OCI-LY3 (cell line): Measurements from ENCODE around the gene MRPS22.

Experiments used
- H2AFZ ChIP-seq: fragments of 200-600, 300-600 bp; shearing (Covaris generic); 2 replicates; pipeline ENCODE4 v1.6.0; 2014; ENCODE audit warnings: antibody characterized with exemption, low read depth, low read length
- H3K27ac ChIP-seq: fragments of 200-600, 300-600 bp; sonication (generic); 2 replicates; pipeline ENCODE4 v1.5.1; 2014; ENCODE audit warnings: mild to moderate bottlenecking, low read length, moderate library complexity, mixed read lengths
- H3K27me3 ChIP-seq: fragments of 200-600, 300-600 bp; sonication (generic); 2 replicates; pipeline ENCODE4 v1.6.1; 2014; ENCODE audit warnings: low read depth, low read length, mixed read lengths
- H3K36me3 ChIP-seq: fragments of 200-600, 300-600 bp; sonication (generic); replicated peaks from 2 replicates; pipeline ENCODE3; 2014; ENCODE audit warnings: low read depth, low read length, mixed read lengths
- H3K4me1 ChIP-seq: fragments of 300-600, 200-600 bp; sonication (generic); 2 replicates; pipeline ENCODE4 v1.6.1; 2014; ENCODE audit warnings: low read length, mixed read lengths
- H3K4me2 ChIP-seq: fragments of 200-600, 300-600 bp; sonication (generic); 2 replicates; pipeline ENCODE4 v1.6.1; 2014; ENCODE audit warnings: low read length, mixed read lengths
- H3K4me3 ChIP-seq: fragments of 300-600, 200-600 bp; sonication (generic); 2 replicates; pipeline ENCODE4 v1.5.1; 2014; ENCODE audit warnings: antibody characterized with exemption, mild to moderate bottlenecking, low read length, moderate library complexity
- H3K79me2 ChIP-seq: fragments of 300-600, 200-600 bp; shearing (Covaris generic); 2 replicates; pipeline ENCODE4 v1.6.1; 2014; ENCODE audit warnings: mild to moderate bottlenecking, low read length, mixed read lengths
- H3K9ac ChIP-seq: fragments of 300-600, 200-600 bp; shearing (Covaris generic); 2 replicates; pipeline ENCODE4 v1.6.0; 2014; ENCODE audit warnings: mild to moderate bottlenecking, low read length, moderate library complexity
- H3K9me3 ChIP-seq: fragments of 200-600, 300-600 bp; shearing (Covaris generic); 2 replicates; pipeline ENCODE4 v1.6.1; 2014; ENCODE audit warnings: low read length, mixed read lengths; ENCODE audit not compliant: insufficient read depth
- H4K20me1 ChIP-seq: fragments of 200-600, 300-600 bp; sonication (generic); 2 replicates; pipeline ENCODE4 v1.6.1; 2016; ENCODE audit warnings: low read length, mixed read lengths; ENCODE audit not compliant: insufficient read depth
- EZH2phosphoT487 ChIP-seq: fragments of 200-600 bp; shearing (Covaris generic); IDR thresholded peaks from 2 replicates; pipeline ENCODE4 v1.6.1; 2018; ENCODE audit warnings: antibody characterized with exemption, mixed run types, low read depth
- TF ChIP-seq, protein P1 (sequence below): fragments of 200-600, 300-600 bp; sonication (generic); IDR thresholded peaks from 2 replicates; pipeline ENCODE4 v1.5.1; 2014; ENCODE audit warnings: antibody characterized with exemption, low read length, low read depth

The MRPS22 gene

GRCh38 chr3:139354661-139355060 is 10.8 kb downstream of the MRPS22 start:
- H2AFZ ChIP-seq = no peak overlapping the region
- no peak overlapping the region for H3K4me2 ChIP-seq
- TF ChIP-seq, protein P1, sequence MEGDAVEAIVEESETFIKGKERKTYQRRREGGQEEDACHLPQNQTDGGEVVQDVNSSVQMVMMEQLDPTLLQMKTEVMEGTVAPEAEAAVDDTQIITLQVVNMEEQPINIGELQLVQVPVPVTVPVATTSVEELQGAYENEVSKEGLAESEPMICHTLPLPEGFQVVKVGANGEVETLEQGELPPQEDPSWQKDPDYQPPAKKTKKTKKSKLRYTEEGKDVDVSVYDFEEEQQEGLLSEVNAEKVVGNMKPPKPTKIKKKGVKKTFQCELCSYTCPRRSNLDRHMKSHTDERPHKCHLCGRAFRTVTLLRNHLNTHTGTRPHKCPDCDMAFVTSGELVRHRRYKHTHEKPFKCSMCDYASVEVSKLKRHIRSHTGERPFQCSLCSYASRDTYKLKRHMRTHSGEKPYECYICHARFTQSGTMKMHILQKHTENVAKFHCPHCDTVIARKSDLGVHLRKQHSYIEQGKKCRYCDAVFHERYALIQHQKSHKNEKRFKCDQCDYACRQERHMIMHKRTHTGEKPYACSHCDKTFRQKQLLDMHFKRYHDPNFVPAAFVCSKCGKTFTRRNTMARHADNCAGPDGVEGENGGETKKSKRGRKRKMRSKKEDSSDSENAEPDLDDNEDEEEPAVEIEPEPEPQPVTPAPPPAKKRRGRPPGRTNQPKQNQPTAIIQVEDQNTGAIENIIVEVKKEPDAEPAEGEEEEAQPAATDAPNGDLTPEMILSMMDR = no peak
- TF ChIP-seq EZH2phosphoT487 = no peak
- no peaks in the 10 kb centered on the region for H3K27me3 ChIP-seq
- H3K36me3 ChIP-seq = peaks cover 72% of the 10 kb centered on the region
- no peak overlapping the region for H3K27ac ChIP-seq
- H3K4me3 ChIP-seq = no peak overlapping the region
- peaks cover 19% of the 10 kb centered on the region for H3K4me1 ChIP-seq
- H4K20me1 ChIP-seq = peaks cover 18% of the 10 kb centered on the region; the same call in 1 of the 2 replicates
- H3K79me2 ChIP-seq = no peaks in the 10 kb centered on the region
- no peaks in the 10 kb centered on the region for H3K9me3 ChIP-seq
- no peak overlapping the region for H3K9ac ChIP-seq

DNA sequence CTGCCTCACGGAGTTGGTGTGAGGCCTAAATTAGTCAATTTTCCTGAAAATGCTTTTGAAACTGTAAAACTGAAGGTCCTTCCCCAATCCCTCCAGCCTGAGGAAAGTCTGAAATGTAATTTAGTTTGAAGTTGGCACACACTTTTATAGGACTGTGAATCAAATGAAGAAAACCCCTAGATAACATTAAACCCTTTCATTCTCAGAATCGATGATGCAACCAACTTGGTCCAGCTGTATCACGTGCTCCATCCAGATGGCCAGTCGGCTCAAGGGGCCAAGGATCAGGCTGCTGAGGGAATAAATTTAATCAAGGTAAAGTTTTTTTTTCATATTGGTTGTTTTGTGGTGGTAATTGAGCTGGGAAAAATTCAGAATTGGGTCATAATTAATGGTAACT is 11.7 kb downstream of the MRPS22 start:
- Histone ChIP-seq H3K9ac (no peak overlapping the region), H3K27ac (no peak overlapping the region), H3K4me2 (no peak overlapping the region), H3K4me1 (peaks cover 19% of the 10 kb centered on the region), H3K9me3 (no peaks in the 10 kb centered on the region), H3K36me3 (peaks cover 73% of the 10 kb centered on the region), H4K20me1 (peaks cover 18% of the 10 kb centered on the region; the same call in 1 of the 2 replicates), H3K79me2 (no peaks in the 10 kb centered on the region), H3K27me3 (no peaks in the 10 kb centered on the region), H2AFZ (no peak overlapping the region), H3K4me3 (no peak overlapping the region)
- TF ChIP-seq, protein P1 = no peak
- TF ChIP-seq EZH2phosphoT487 = no peak

- Histone ChIP-seq H3K36me3 (peaks cover 74% of the 10 kb centered on the region), H3K27me3 (no peaks in the 10 kb centered on the region), H3K4me2 (no peak overlapping the region), H3K27ac (no peak overlapping the region), H4K20me1 (peaks cover 18% of the 10 kb centered on the region; the same call in 1 of the 2 replicates), H3K4me3 (no peak overlapping the region), H3K9ac (no peak overlapping the region), H3K79me2 (no peaks in the 10 kb centered on the region), H3K9me3 (no peaks in the 10 kb centered on the region), H3K4me1 (peaks cover 19% of the 10 kb centered on the region), H2AFZ (no peak overlapping the region)
- no peak for TF ChIP-seq EZH2phosphoT487
- TF ChIP-seq, protein P1 = no peak
Observed at GRCh38 chr3:139355891-139356290, 12.1 kb downstream of the MRPS22 start.

DNA sequence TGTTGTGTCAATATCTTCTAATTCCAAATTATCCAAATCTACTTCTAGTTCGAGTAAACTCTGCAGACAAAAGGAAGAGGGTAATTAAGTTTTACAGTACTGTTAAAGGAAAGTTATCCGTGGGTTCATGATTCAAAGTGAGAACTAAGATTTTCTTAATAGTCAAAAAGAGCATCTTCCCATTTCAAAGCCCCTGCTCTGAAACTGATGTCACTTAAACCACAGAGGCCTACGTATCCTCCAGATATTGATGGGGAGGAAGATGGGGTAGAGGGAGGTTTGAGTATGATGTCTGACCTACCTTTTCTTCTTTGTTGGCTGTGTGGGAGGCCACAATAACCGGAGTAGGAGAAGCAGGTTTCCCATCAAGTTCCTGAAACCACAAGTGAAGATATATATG is 14.1 kb downstream of the MRPS22 start:
- H3K79me2 ChIP-seq = no peaks in the 10 kb centered on the region
- H3K9me3 ChIP-seq = no peaks in the 10 kb centered on the region
- no peak overlapping the region for H3K27ac ChIP-seq
- no peak overlapping the region for H3K9ac ChIP-seq
- H3K36me3 ChIP-seq = peaks cover 80% of the 10 kb centered on the region
- H3K4me1 ChIP-seq = peaks cover 19% of the 10 kb centered on the region
- no peak overlapping the region for H3K4me2 ChIP-seq
- no peak overlapping the region for H3K4me3 ChIP-seq
- no peak overlapping the region for H2AFZ ChIP-seq
- H4K20me1 ChIP-seq = peaks cover 18% of the 10 kb centered on the region; the same call in 1 of the 2 replicates
- no peak for TF ChIP-seq EZH2phosphoT487
- TF ChIP-seq, protein P1 = no peak
- H3K27me3 ChIP-seq = no peaks in the 10 kb centered on the region
